Activated T-cell treated with anti-CD3 and anti-CD28 coated beads, Interleukin-2, amount 50 U/mL, for 4 hours (primary cell): ENCODE measurements around the gene PLA2G4E. TPM values are rescaled to one million over a fixed set of nuclear protein-coding genes. Genes with fewer than 3 reads are reported as not detected.

Experiments
- ATAC-seq, 2 donors: fragments of 200-7000 bp; cut with Tn5 transposase; one replicate each; pipeline ENCODE4 v1.10.0; 2021
- DNase-seq: peaks from one replicate; pipeline ENCODE4 v3.0.0-alpha.2; 2020
- H3K27me3 Mint-ChIP-seq: one replicate; pipeline ENCODE4 v1.8.0; 2021; ENCODE audit warnings: low read depth, mixed read lengths
- H3K36me3 Mint-ChIP-seq: one replicate; pipeline ENCODE4 v1.8.0; 2022; ENCODE audit warnings: mixed read lengths; ENCODE audit not compliant: insufficient read depth
- H3K4me1 Mint-ChIP-seq: one replicate; pipeline ENCODE4 v1.8.0; 2021; ENCODE audit warnings: low read depth, mixed read lengths
- H3K4me3 Mint-ChIP-seq: one replicate; pipeline ENCODE4 v1.8.0; 2021; ENCODE audit warnings: mild to moderate bottlenecking, moderate library complexity, mixed read lengths
- H3K9me3 Mint-ChIP-seq: one replicate; pipeline ENCODE4 v1.8.0; 2021; ENCODE audit warnings: mixed read lengths
- total RNA-seq, 3 donors: library from RNA; stranded (reverse); gene quantifications; one replicate each; pipeline ENCODE4 v1.2.1, GENCODE V29; 2021

Gene PLA2G4E
- total RNA-seq, 3 donors from 2014 or later, result not detected

DNA sequence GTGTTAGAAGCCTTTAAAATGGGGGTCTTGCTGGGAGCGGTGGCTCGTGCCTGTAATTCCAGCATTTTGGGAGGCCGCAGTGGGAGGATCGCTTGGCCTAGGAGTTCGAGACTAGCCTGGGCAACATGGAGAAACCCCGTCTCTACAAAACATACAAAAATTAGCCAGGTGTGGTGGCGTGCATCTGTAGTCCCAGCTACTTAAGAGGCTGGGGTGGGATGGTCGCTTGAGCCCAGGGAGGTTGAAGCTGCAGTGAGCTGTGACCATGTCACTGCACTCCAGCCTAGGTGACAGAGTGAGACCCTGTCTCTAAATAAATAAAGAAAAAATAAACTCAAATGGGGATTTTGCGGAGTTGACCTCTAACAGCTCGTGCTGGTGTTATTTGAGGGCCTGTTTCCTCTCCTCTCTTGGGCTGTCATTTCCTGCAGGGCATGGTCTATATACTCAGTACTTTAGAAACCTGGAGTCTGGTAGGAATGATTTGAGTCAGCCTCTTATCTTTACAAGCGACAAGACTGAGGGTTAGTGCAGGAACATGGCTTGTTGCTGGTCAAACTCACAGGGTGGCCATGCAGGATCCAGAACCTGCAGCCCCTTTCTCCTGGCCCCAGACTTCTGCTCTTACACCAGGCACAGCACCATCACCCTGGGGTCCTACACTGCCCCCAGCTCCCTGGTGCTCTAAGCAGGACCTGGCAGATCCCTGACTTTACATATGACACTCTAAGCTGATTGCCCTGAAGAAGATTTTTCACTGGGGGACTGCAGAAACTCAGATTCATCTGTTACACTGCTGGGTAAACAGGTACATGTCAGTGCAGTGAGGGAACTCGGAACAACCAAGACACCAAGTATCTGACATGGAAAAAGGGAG lies 63.6 kb downstream of the PLA2G4E start:
- Mint-ChIP-seq H3K4me3 (no peak overlapping the region), H3K9me3 (no peaks in the 10 kb centered on the region), H3K27me3 (no peaks in the 10 kb centered on the region), H3K4me1 (peaks cover 18% of the 10 kb centered on the region), H3K36me3 (peaks cover 16% of the 10 kb centered on the region)
- ATAC-seq (peak; percentile 43 to 57), DNase-seq (no peak)

- DNase-seq (no peak), ATAC-seq (no peak)
- Mint-ChIP-seq H3K4me3 (no peak overlapping the region), H3K9me3 (no peaks in the 10 kb centered on the region), H3K36me3 (peaks cover 14% of the 10 kb centered on the region), H3K4me1 (peaks cover 8% of the 10 kb centered on the region), H3K27me3 (no peaks in the 10 kb centered on the region)
Measured at GRCh38 chr15:41955807-41956525, 64.9 kb downstream of the PLA2G4E start.

- DNase-seq (no peak), ATAC-seq (no peak)
- Mint-ChIP-seq H3K4me1 (peaks cover 7% of the 10 kb centered on the region), H3K27me3 (no peaks in the 10 kb centered on the region), H3K9me3 (no peaks in the 10 kb centered on the region), H3K36me3 (peaks cover 18% of the 10 kb centered on the region), H3K4me3 (no peak overlapping the region)
Measured at GRCh38 chr15:41955100-41955499, 65.7 kb downstream of the PLA2G4E start.

DNA sequence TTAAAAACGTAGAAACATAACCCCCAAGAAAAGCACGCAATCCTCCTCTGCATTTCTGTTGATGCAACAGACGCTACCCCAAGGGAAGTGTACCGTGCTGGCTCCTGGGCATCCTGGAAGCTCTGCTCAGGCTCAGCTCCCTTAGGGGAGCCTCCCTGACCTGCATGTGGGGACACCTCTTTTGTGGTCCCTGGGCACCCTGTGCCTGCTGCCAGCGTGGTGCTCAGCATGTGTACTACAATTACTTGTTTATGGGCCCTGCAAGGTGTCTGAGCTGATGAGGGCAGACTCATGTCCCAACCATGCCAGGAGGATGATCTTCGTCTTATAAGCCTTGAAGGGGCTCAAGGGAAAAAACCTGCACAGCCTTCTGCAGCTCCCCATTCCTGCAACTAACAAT lies 66.8 kb downstream of the PLA2G4E start:
- no peak overlapping the region for H3K4me3 Mint-ChIP-seq
- DNase-seq (no peak), ATAC-seq (no peak)
- H3K9me3 Mint-ChIP-seq, result no peaks in the 10 kb centered on the region
- H3K4me1 Mint-ChIP-seq, result peaks cover 7% of the 10 kb centered on the region
- H3K36me3 Mint-ChIP-seq, result peaks cover 14% of the 10 kb centered on the region
- H3K27me3 Mint-ChIP-seq, result no peaks in the 10 kb centered on the region

- no peak for DNase-seq
- Mint-ChIP-seq H3K4me1 (no peaks in the 10 kb centered on the region), H3K27me3 (no peaks in the 10 kb centered on the region), H3K36me3 (peaks cover 14% of the 10 kb centered on the region), H3K9me3 (no peaks in the 10 kb centered on the region), H3K4me3 (no peak overlapping the region)
- no peak for ATAC-seq
Measured at GRCh38 chr15:41952013-41952563, 68.8 kb downstream of the PLA2G4E start.

DNA sequence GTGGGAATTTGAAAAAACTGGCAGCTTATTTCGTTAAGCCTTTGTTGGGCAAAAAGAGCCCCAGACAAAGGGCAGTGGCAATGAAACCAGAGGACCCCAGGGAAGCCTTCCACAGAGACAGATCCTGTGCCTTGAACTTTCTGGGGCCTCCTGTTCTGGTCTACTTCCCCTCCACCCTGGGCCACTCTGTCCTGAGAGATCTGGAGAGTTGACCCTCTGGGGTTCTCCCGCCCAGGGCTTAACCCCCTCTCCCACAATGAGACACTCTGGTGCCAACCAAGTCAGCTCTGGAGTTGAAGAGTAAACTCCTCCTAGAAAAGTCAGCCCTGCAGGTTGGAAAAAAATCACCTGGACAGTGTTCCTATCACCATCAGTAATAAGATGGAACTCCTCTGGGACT lies 69.3 kb downstream of the PLA2G4E start:
- no peaks in the 10 kb centered on the region for H3K9me3 Mint-ChIP-seq
- no peak for ATAC-seq
- H3K4me3 Mint-ChIP-seq, result no peak overlapping the region
- H3K27me3 Mint-ChIP-seq, result no peaks in the 10 kb centered on the region
- no peak for DNase-seq
- peaks cover 14% of the 10 kb centered on the region for H3K36me3 Mint-ChIP-seq
- no peaks in the 10 kb centered on the region for H3K4me1 Mint-ChIP-seq

DNA sequence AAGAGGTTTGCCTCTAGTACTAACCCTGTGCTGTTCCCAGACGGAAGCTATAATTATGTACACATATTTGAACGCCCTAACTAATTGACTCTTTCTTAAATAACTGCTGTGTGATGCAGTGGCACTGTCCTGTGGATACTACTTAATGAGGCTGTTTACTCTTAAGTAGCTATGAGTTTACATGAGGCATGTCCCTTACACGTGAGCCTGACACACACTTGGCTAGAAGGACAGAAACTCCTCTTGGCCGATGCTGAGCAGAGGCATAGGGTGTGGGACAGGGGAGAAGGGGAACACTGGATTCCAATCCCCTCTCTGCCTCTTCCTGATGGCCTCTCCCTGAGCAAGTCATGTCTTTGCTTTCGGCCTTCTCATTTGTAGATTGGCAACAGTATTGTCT lies 70.4 kb downstream of the PLA2G4E start:
- H3K4me3 Mint-ChIP-seq, result no peak overlapping the region
- no peaks in the 10 kb centered on the region for H3K9me3 Mint-ChIP-seq
- ATAC-seq, result no peak
- H3K4me1 Mint-ChIP-seq, result no peaks in the 10 kb centered on the region
- no peak for DNase-seq
- H3K27me3 Mint-ChIP-seq, result no peaks in the 10 kb centered on the region
- peaks cover 14% of the 10 kb centered on the region for H3K36me3 Mint-ChIP-seq

DNA sequence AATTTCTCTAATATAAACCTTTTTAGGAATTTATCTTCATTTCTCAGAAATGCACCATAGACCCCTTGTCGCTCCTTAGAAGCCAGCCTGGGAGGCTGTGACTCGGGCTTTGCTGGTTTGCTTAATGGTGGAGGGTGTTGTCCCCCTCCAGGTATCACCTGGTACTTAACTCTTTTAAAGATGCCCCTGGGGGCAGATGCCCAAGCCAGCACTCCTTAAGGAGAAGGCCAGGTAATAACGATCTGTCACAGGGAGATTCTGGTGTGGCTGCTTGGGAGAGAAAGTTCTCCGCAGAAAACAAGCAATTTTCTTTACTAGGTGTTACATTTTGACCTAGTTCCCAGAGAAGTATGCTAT lies 70.7 kb downstream of the PLA2G4E start:
- Mint-ChIP-seq H3K4me1 (no peaks in the 10 kb centered on the region), H3K27me3 (no peaks in the 10 kb centered on the region), H3K4me3 (no peak overlapping the region), H3K9me3 (no peaks in the 10 kb centered on the region), H3K36me3 (peaks cover 14% of the 10 kb centered on the region)
- ATAC-seq (no peak), DNase-seq (no peak)

DNA sequence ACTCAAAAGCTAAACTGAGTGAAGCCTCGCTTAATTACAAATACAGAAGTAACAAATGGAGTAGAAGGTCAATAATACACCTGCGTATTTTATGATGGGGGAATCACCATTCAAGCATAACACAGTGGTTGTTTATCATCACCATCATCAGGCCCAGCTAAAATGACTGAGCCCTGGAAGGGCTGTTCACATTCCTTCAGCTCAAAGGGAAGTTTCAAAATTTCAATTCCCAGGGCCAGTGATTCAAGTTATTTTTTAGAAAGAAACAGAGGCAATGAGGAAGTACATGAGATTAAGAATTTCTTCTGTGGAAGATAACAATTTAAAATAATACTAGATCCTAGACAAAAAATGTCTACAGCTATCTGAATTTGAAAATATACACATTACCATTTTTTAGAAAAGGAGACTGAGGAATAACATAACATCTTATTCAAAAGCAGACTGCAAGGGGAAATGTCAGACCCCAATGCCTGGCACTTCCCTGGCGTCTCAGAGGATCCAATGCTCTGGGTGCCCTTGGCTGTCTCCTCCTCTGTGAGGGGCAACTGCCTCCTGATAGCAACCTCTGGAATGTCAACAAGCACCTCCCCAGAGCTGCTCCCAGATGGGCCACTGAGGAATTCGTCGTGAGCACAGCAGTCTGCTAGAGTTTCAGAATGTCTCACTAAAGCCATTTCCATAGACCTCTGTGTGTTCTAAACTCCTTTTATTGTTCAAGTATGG lies 71.3 kb downstream of the PLA2G4E start:
- Mint-ChIP-seq H3K36me3 (peaks cover 14% of the 10 kb centered on the region), H3K4me1 (no peaks in the 10 kb centered on the region), H3K4me3 (no peak overlapping the region), H3K9me3 (no peaks in the 10 kb centered on the region), H3K27me3 (no peaks in the 10 kb centered on the region)
- no peak for DNase-seq
- ATAC-seq, result no peak

DNA sequence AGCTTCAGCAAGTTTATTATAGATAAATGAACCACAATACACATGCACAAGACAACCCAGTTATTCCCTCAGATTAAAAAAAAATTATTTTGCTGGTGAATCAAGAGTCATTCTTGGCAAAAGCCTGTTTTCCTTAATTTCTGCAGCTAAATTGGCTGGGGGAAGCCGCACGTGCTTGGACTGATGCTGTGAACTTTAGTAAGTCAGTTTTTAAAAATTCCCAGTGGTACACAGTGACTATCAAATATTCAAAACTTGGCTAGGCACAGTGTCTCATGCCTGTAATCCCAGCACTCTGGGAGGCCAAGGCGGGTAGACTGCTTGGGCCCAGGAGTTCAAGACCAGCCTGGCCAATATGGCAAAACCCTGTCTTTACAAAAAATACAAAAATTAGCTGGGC lies 72.4 kb downstream of the PLA2G4E start:
- H3K36me3 Mint-ChIP-seq, result peaks cover 12% of the 10 kb centered on the region
- H3K27me3 Mint-ChIP-seq, result no peaks in the 10 kb centered on the region
- no peak for DNase-seq
- no peaks in the 10 kb centered on the region for H3K9me3 Mint-ChIP-seq
- ATAC-seq, result no peak
- no peak overlapping the region for H3K4me3 Mint-ChIP-seq
- no peaks in the 10 kb centered on the region for H3K4me1 Mint-ChIP-seq

DNA sequence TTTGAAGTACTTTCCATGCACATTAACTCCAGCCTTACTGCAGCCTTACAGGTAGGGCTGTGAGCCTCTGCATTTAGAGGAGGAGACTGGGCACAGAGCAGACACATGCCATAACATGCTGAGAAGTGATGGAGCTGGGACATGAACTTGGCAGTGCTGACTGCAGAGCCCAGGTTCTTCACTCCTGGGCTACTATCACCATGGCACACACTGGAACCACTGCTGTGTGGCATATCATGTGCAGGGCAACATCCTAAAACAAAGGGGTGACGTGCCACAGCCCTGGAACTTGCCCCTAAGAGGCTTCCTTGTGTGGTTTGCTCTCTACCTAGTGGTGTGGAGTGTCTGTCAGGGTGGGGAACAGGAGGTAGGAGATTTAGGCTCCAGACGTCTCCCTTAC lies 73.9 kb downstream of the PLA2G4E start:
- H3K4me1 Mint-ChIP-seq, result peaks cover 3% of the 10 kb centered on the region
- no peak for DNase-seq
- H3K27me3 Mint-ChIP-seq, result no peaks in the 10 kb centered on the region
- no peak overlapping the region for H3K4me3 Mint-ChIP-seq
- ATAC-seq, result no peak
- H3K36me3 Mint-ChIP-seq, result peaks cover 13% of the 10 kb centered on the region
- no peaks in the 10 kb centered on the region for H3K9me3 Mint-ChIP-seq

- ATAC-seq, result no peak
- H3K36me3 Mint-ChIP-seq, result peaks cover 17% of the 10 kb centered on the region
- no peak for DNase-seq
- H3K9me3 Mint-ChIP-seq, result no peaks in the 10 kb centered on the region
- H3K4me3 Mint-ChIP-seq, result no peak overlapping the region
- H3K4me1 Mint-ChIP-seq, result peaks cover 8% of the 10 kb centered on the region
- no peaks in the 10 kb centered on the region for H3K27me3 Mint-ChIP-seq
Measured at GRCh38 chr15:41945731-41946130, 75.1 kb downstream of the PLA2G4E start.

DNA sequence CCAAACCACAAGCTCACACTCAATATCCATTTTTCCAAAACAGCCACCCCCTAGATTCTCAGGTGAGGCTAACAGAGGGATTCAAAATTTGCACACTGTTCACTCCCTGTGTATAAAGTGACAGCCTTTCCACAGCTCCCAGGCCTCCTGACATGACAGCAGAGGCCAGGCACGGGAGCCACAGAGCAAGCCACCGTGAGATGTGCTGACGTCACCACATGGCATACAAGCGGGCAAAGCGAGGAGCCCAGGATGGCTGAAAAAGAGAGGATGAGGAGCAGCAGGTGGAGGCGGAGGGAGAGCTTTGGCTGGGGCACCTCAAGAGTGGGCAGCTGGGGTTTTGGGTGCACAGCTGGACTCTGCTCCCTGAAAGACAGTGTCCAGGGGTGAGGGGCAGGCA lies 75.6 kb downstream of the PLA2G4E start:
- ATAC-seq, result no peak

GRCh38 chr15:41944313-41944940 lies 76.4 kb downstream of the PLA2G4E start:
- DNase-seq (no peak), ATAC-seq (no peak)
- Mint-ChIP-seq H3K27me3 (no peaks in the 10 kb centered on the region), H3K4me3 (no peak overlapping the region), H3K36me3 (peaks cover 19% of the 10 kb centered on the region), H3K4me1 (peaks cover 17% of the 10 kb centered on the region), H3K9me3 (no peaks in the 10 kb centered on the region)

More for the DNA sequence above, 75.6 kb downstream of the PLA2G4E start:
- H3K9me3 Mint-ChIP-seq, result no peaks in the 10 kb centered on the region
- H3K4me1 Mint-ChIP-seq, result peaks cover 13% of the 10 kb centered on the region
- H3K36me3 Mint-ChIP-seq, result peaks cover 18% of the 10 kb centered on the region
- H3K27me3 Mint-ChIP-seq, result no peaks in the 10 kb centered on the region
- no peak for DNase-seq
- no peak overlapping the region for H3K4me3 Mint-ChIP-seq
